PFSK-1 (cell line): Measurements from ENCODE around the gene BTBD9.

Source experiments
- POLR2AphosphoS5 ChIP-seq: IDR thresholded peaks from 2 replicates; pipeline ENCODE4 v1.6.1; 2012; ENCODE audit warnings: low read depth, mild to moderate bottlenecking, control low read depth, low read length, moderate library complexity
- SIN3A ChIP-seq: IDR thresholded peaks from 2 replicates; pipeline ENCODE4 v1.6.1; 2012; ENCODE audit warnings: mild to moderate bottlenecking, low read length, moderate library complexity, borderline replicate concordance; ENCODE audit not compliant: insufficient read depth
- TF ChIP-seq, protein P1 (sequence below), 2 experiments: IDR thresholded peaks; 2 replicates each; pipeline versions ENCODE4 v1.6.1 to v1.8.0; 2011 to 2012; ENCODE audit warnings: low read depth in 2 of 2, low read length in 2 of 2, control low read depth in 1 of 2, inconsistent platforms in 1 of 2, mild to moderate bottlenecking in 1 of 2, moderate library complexity in 1 of 2; ENCODE audit not compliant: insufficient read depth in 1 of 2

DNA sequence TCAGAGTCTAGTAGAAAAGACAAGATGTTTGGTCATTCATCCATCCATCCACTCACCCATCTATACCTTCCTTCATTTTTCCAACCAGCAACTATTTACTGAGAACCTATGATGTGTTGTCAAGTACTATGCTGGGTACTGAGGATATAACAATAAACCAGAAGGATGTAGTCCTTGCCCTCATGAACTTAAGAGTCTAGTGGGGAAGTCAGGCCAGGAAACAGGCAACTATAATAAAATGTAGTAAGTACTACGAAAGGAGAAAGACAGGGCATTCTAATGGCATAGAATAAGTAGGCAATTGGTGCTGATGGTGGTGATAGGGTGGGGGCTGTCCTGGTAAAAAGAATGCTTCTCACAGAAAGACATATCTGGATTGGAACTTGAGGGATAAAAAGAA, 245.7 kb downstream of the BTBD9 start:
- no peak for TF ChIP-seq POLR2AphosphoS5
- no peak for TF ChIP-seq SIN3A
- TF ChIP-seq, protein P1, sequence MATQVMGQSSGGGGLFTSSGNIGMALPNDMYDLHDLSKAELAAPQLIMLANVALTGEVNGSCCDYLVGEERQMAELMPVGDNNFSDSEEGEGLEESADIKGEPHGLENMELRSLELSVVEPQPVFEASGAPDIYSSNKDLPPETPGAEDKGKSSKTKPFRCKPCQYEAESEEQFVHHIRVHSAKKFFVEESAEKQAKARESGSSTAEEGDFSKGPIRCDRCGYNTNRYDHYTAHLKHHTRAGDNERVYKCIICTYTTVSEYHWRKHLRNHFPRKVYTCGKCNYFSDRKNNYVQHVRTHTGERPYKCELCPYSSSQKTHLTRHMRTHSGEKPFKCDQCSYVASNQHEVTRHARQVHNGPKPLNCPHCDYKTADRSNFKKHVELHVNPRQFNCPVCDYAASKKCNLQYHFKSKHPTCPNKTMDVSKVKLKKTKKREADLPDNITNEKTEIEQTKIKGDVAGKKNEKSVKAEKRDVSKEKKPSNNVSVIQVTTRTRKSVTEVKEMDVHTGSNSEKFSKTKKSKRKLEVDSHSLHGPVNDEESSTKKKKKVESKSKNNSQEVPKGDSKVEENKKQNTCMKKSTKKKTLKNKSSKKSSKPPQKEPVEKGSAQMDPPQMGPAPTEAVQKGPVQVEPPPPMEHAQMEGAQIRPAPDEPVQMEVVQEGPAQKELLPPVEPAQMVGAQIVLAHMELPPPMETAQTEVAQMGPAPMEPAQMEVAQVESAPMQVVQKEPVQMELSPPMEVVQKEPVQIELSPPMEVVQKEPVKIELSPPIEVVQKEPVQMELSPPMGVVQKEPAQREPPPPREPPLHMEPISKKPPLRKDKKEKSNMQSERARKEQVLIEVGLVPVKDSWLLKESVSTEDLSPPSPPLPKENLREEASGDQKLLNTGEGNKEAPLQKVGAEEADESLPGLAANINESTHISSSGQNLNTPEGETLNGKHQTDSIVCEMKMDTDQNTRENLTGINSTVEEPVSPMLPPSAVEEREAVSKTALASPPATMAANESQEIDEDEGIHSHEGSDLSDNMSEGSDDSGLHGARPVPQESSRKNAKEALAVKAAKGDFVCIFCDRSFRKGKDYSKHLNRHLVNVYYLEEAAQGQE (IDR thresholded peaks at IDR 0.05; ENCODE audit: insufficient read depth in 1 of 2, low read depth in 2 of 2, low read length in 2 of 2), result no peak
